ENCODE measurements around the gene DHFR.
"Not testable (repeated sequence)": the region's sequence is repeated elsewhere in the genome, so short reads cannot be mapped to it uniquely, and the experiment has no call there.

The DHFR gene

GRCh38 chr5:80688648-80689420 is 34.1 kb upstream of the DHFR start:
- H3K79me2 ChIP-seq (ENCODE audit: control insufficient read depth, insufficient read depth, low read length, unreplicated experiment), result no peaks in the 10 kb centered on the region
- H3K4me3 ChIP-seq (ENCODE audit: low read depth, low read length), result no peak overlapping the region
- H3K27ac ChIP-seq (ENCODE audit: low read depth, low read length), result no peak overlapping the region
- peaks cover 3% of the 10 kb centered on the region for H3K4me1 ChIP-seq (ENCODE audit: control insufficient read depth, insufficient read depth, low read length, unreplicated experiment)
- no peaks in the 10 kb centered on the region for H3K36me3 ChIP-seq (ENCODE audit: insufficient read depth, low read length)
- no peak overlapping the region for H2AFZ ChIP-seq (ENCODE audit: low read length, unreplicated experiment)
- H3K27me3 ChIP-seq (ENCODE audit: insufficient read depth, low read length), result no peaks in the 10 kb centered on the region

- H3K27me3 ChIP-seq (ENCODE audit: insufficient read depth, low read length), result no peaks in the 10 kb centered on the region
- H3K4me1 ChIP-seq (ENCODE audit: control insufficient read depth, insufficient read depth, low read length, unreplicated experiment), result peaks cover 3% of the 10 kb centered on the region
- no peaks in the 10 kb centered on the region for H3K79me2 ChIP-seq (ENCODE audit: control insufficient read depth, insufficient read depth, low read length, unreplicated experiment)
- no peak overlapping the region for H2AFZ ChIP-seq (ENCODE audit: low read length, unreplicated experiment)
- H3K27ac ChIP-seq (ENCODE audit: low read depth, low read length), result no peak overlapping the region
- H3K36me3 ChIP-seq (ENCODE audit: insufficient read depth, low read length), result peaks cover 5% of the 10 kb centered on the region; the same call in 1 of the 2 replicates
- H3K4me3 ChIP-seq (ENCODE audit: low read depth, low read length), result no peak overlapping the region
These were observed 32.0 kb upstream of the DHFR start for GRCh38 chr5:80686757-80687156.

- Histone ChIP-seq H3K36me3 (ENCODE audit: insufficient read depth, low read length) (peaks cover 6% of the 10 kb centered on the region; the same call in 1 of the 2 replicates), H3K4me1 (ENCODE audit: control insufficient read depth, insufficient read depth, low read length, unreplicated experiment) (no peaks in the 10 kb centered on the region), H3K27me3 (ENCODE audit: insufficient read depth, low read length) (no peaks in the 10 kb centered on the region), H2AFZ (ENCODE audit: low read length, unreplicated experiment) (no peak overlapping the region), H3K79me2 (ENCODE audit: control insufficient read depth, insufficient read depth, low read length, unreplicated experiment) (no peaks in the 10 kb centered on the region), H3K27ac (ENCODE audit: low read depth, low read length) (no peak overlapping the region), H3K4me3 (ENCODE audit: low read depth, low read length) (no peak overlapping the region)
These were observed 21.9 kb upstream of the DHFR start for GRCh38 chr5:80676706-80677105.

- Histone ChIP-seq H3K27ac (ENCODE audit: low read depth, low read length) (no peak overlapping the region), H2AFZ (ENCODE audit: low read length, unreplicated experiment) (no peak overlapping the region), H3K36me3 (ENCODE audit: insufficient read depth, low read length) (no peaks in the 10 kb centered on the region), H3K4me1 (ENCODE audit: control insufficient read depth, insufficient read depth, low read length, unreplicated experiment) (no peaks in the 10 kb centered on the region), H3K27me3 (ENCODE audit: insufficient read depth, low read length) (no peaks in the 10 kb centered on the region), H3K79me2 (ENCODE audit: control insufficient read depth, insufficient read depth, low read length, unreplicated experiment) (no peaks in the 10 kb centered on the region), H3K4me3 (ENCODE audit: low read depth, low read length) (no peak overlapping the region)
These were observed 17.5 kb upstream of the DHFR start for GRCh38 chr5:80672140-80672736.

GRCh38 chr5:80668016-80668969 is 13.5 kb upstream of the DHFR start:
- Histone ChIP-seq H3K79me2 (ENCODE audit: control insufficient read depth, insufficient read depth, low read length, unreplicated experiment) (no peaks in the 10 kb centered on the region), H3K4me1 (ENCODE audit: control insufficient read depth, insufficient read depth, low read length, unreplicated experiment) (no peaks in the 10 kb centered on the region), H3K4me3 (ENCODE audit: low read depth, low read length) (no peak overlapping the region), H3K27ac (ENCODE audit: low read depth, low read length) (no peak overlapping the region), H3K27me3 (ENCODE audit: insufficient read depth, low read length) (no peaks in the 10 kb centered on the region), H2AFZ (ENCODE audit: low read length, unreplicated experiment) (no peak overlapping the region), H3K36me3 (ENCODE audit: insufficient read depth, low read length) (no peaks in the 10 kb centered on the region; the same call in 1 of the 2 replicates)

- Histone ChIP-seq H3K27me3 (ENCODE audit: insufficient read depth, low read length) (no peaks in the 10 kb centered on the region), H3K27ac (ENCODE audit: low read depth, low read length) (no peak overlapping the region), H3K36me3 (ENCODE audit: insufficient read depth, low read length) (no peaks in the 10 kb centered on the region; the same call in 1 of the 2 replicates), H3K4me3 (ENCODE audit: low read depth, low read length) (no peak overlapping the region), H2AFZ (ENCODE audit: low read length, unreplicated experiment) (no peak overlapping the region), H3K79me2 (ENCODE audit: control insufficient read depth, insufficient read depth, low read length, unreplicated experiment) (no peaks in the 10 kb centered on the region), H3K4me1 (ENCODE audit: control insufficient read depth, insufficient read depth, low read length, unreplicated experiment) (no peaks in the 10 kb centered on the region)
These were observed 12.6 kb upstream of the DHFR start for GRCh38 chr5:80667384-80667783.

- Histone ChIP-seq H3K4me1 (ENCODE audit: control insufficient read depth, insufficient read depth, low read length, unreplicated experiment) (no peaks in the 10 kb centered on the region), H3K27ac (ENCODE audit: low read depth, low read length) (no peak overlapping the region), H3K79me2 (ENCODE audit: control insufficient read depth, insufficient read depth, low read length, unreplicated experiment) (no peaks in the 10 kb centered on the region), H2AFZ (ENCODE audit: low read length, unreplicated experiment) (no peak overlapping the region), H3K27me3 (ENCODE audit: insufficient read depth, low read length) (no peaks in the 10 kb centered on the region), H3K4me3 (ENCODE audit: low read depth, low read length) (no peak overlapping the region), H3K36me3 (ENCODE audit: insufficient read depth, low read length) (no peaks in the 10 kb centered on the region; the same call in 1 of the 2 replicates)
These were observed 10.3 kb upstream of the DHFR start for GRCh38 chr5:80665057-80665456.

- Histone ChIP-seq H3K4me3 (ENCODE audit: low read depth, low read length) (no peak overlapping the region), H2AFZ (ENCODE audit: low read length, unreplicated experiment) (no peak overlapping the region), H3K79me2 (ENCODE audit: control insufficient read depth, insufficient read depth, low read length, unreplicated experiment) (no peaks in the 10 kb centered on the region), H3K36me3 (ENCODE audit: insufficient read depth, low read length) (peaks cover 5% of the 10 kb centered on the region; the same call in 1 of the 2 replicates), H3K27me3 (ENCODE audit: insufficient read depth, low read length) (no peaks in the 10 kb centered on the region), H3K27ac (ENCODE audit: low read depth, low read length) (no peak overlapping the region), H3K4me1 (ENCODE audit: control insufficient read depth, insufficient read depth, low read length, unreplicated experiment) (peaks cover 5% of the 10 kb centered on the region)
These were observed 7.3 kb upstream of the DHFR start for GRCh38 chr5:80662108-80662507.

GRCh38 chr5:80660661-80661060 is 5.9 kb upstream of the DHFR start:
- peaks cover 16% of the 10 kb centered on the region for H3K4me1 ChIP-seq (ENCODE audit: control insufficient read depth, insufficient read depth, low read length, unreplicated experiment)
- not testable (repeated sequence) for H2AFZ ChIP-seq (ENCODE audit: low read length, unreplicated experiment); H3K36me3 ChIP-seq (ENCODE audit: insufficient read depth, low read length); H3K4me3 ChIP-seq (ENCODE audit: low read depth, low read length); H3K27ac ChIP-seq (ENCODE audit: low read depth, low read length); H3K27me3 ChIP-seq (ENCODE audit: insufficient read depth, low read length); H3K79me2 ChIP-seq (ENCODE audit: control insufficient read depth, insufficient read depth, low read length, unreplicated experiment)

GRCh38 chr5:80659106-80659505 is 4.3 kb upstream of the DHFR start:
- Histone ChIP-seq H3K27ac (ENCODE audit: low read depth, low read length) (peak overlapping the region; percentile 54), H3K4me1 (ENCODE audit: control insufficient read depth, insufficient read depth, low read length, unreplicated experiment) (peaks cover 19% of the 10 kb centered on the region), H3K36me3 (ENCODE audit: insufficient read depth, low read length) (peaks cover 5% of the 10 kb centered on the region; the same call in 1 of the 2 replicates), H3K4me3 (ENCODE audit: low read depth, low read length) (no peak overlapping the region), H2AFZ (ENCODE audit: low read length, unreplicated experiment) (no peak overlapping the region), H3K27me3 (ENCODE audit: insufficient read depth, low read length) (no peaks in the 10 kb centered on the region), H3K79me2 (ENCODE audit: control insufficient read depth, insufficient read depth, low read length, unreplicated experiment) (peaks cover 13% of the 10 kb centered on the region)
